PC-9 (cell line): ENCODE results near the gene EIF4A3. TPM values are rescaled to one million over a fixed set of nuclear protein-coding genes. Genes with fewer than 3 reads are reported as not detected.

Experiments used
- BruUV-seq: library from RNA; stranded (reverse); fragments of 400-500 nt; replicated peaks from 2 replicates; lab custom pipeline; 2021; lab: Mats Ljungman, UMichigan
- CTCF ChIA-PET: fragments of 300-600 bp; sonication (Branson Sonifier 250); formaldehyde crosslinking; loops from one replicate; lab custom pipeline; 2022; ENCODE audit warnings: antibody characterized with exemption; lab: Charles Lee
- POLR2A ChIA-PET: fragments of 300-600 bp; sonication (Branson Sonifier 250); formaldehyde crosslinking; loops from one replicate; lab custom pipeline; 2022; ENCODE audit warnings: antibody characterized with exemption; ENCODE audit not compliant: unreplicated experiment; lab: Charles Lee
- DNase-seq, 2 experiments: peaks; one replicate each; pipeline versions ENCODE4 v3.0.0 to v3.0.0-alpha.2; 2015 to 2022; ENCODE audit warnings: mixed read lengths in 1 of 2
- H2AFZ ChIP-seq: fragments of 200-600 bp; sonication (generic); 2 replicates; pipeline ENCODE4 v1.8.1; 2017; ENCODE audit warnings: antibody characterized with exemption
- H3F3A ChIP-seq: fragments of 200-600 bp; sonication (generic); 2 replicates; pipeline ENCODE4 v1.8.1; 2017; ENCODE audit warnings: antibody characterized with exemption, mild to moderate bottlenecking, low read depth; ENCODE audit not compliant: insufficient read depth
- H3K27ac ChIP-seq: fragments of 200-600 bp; sonication (generic); 2 replicates; pipeline ENCODE4 v1.6.1; 2016; ENCODE audit warnings: mixed run types
- H3K27me3 ChIP-seq: fragments of 200-600 bp; sonication (generic); 2 replicates; pipeline ENCODE4 v1.6.1; 2016; ENCODE audit warnings: low read depth, mixed run types; ENCODE audit not compliant: insufficient read depth
- H3K36me3 ChIP-seq: fragments of 200-600 bp; sonication (generic); 2 replicates; pipeline ENCODE4 v1.6.1; 2016; ENCODE audit warnings: low read depth, mixed run types
- H3K4me1 ChIP-seq: fragments of 200-600 bp; sonication (generic); replicated peaks from 2 replicates; pipeline ENCODE4 v1.6.1; 2016; ENCODE audit warnings: mixed run types; ENCODE audit not compliant: insufficient read depth
- H3K4me2 ChIP-seq: fragments of 200-600 bp; sonication (generic); 2 replicates; pipeline ENCODE4 v1.6.1; 2017; ENCODE audit warnings: mixed run types
- H3K4me3 ChIP-seq: fragments of 200-600 bp; sonication (generic); 2 replicates; pipeline ENCODE4 v1.6.1; 2016; ENCODE audit warnings: mixed run types
- H3K79me2 ChIP-seq: fragments of 200-600 bp; sonication (generic); 2 replicates; pipeline ENCODE4 v1.6.1; 2017; ENCODE audit warnings: low read depth, mixed run types
- H3K9me2 ChIP-seq: fragments of 200-600 bp; sonication (generic); 2 replicates; pipeline ENCODE4 v1.8.1; 2017; ENCODE audit warnings: mild to moderate bottlenecking; ENCODE audit not compliant: insufficient read depth
- H3K9me3 ChIP-seq: fragments of 200-600 bp; sonication (generic); 2 replicates; pipeline ENCODE4 v1.8.1; 2016; ENCODE audit warnings: low read depth; ENCODE audit not compliant: insufficient read depth
- H4K20me1 ChIP-seq: fragments of 200-600 bp; sonication (generic); 2 replicates; pipeline ENCODE4 v1.8.1; 2017; ENCODE audit not compliant: insufficient read depth
- EZH2 ChIP-seq: fragments of 200-600 bp; sonication (generic); IDR thresholded peaks from 2 replicates; pipeline ENCODE4 v1.8.0; 2017; ENCODE audit warnings: antibody characterized with exemption, low read depth
- intact Hi-C: fragments of 100-400 bp; cut with micrococcal nuclease; formaldehyde crosslinking; loops from one replicate; pipeline ENCODE4 v1.10.0; 2022; ENCODE audit not compliant: unreplicated experiment
- total RNA-seq: library from RNA; stranded (reverse); gene quantifications from 2 replicates; pipeline ENCODE4 v1.2.3, GENCODE V29; 2021
- TF ChIP-seq, protein P1 (sequence below): fragments of 200-600 bp; sonication (generic); conservative IDR thresholded peaks from 2 replicates; pipeline ENCODE4 v1.6.1; 2017; ENCODE audit warnings: mixed run types, antibody characterized with exemption, mild to moderate bottlenecking, moderate library complexity

Gene EIF4A3
- total RNA-seq, 1 experiment from 2014 or later, result 114 TPM

DNA sequence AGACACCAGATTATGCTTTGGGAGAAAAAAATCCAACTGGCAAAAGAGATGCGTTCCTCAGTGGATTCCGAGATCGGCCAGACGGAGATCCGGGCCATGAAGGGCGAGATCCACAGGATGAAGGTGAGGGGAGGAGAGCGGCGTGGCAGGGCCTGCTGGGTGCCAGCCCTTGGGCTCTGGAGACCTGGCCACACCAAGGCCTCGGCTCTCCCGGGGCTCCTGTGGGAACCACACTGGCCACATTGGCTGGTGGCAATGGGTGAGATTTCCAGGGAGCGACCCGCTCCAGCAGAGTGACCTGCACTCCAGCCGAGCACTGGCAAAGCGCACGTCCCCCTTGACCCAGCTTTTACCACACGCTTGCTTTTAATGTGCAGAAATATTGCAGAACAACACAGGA, 57.2 kb downstream of the EIF4A3 start:
- H3K27me3 ChIP-seq, result peaks cover 17% of the 10 kb centered on the region; the same call in 1 of the 2 replicates
- no peaks in the 10 kb centered on the region for H3K9me2 ChIP-seq
- no peak for TF ChIP-seq EZH2
- TF ChIP-seq, protein P1, sequence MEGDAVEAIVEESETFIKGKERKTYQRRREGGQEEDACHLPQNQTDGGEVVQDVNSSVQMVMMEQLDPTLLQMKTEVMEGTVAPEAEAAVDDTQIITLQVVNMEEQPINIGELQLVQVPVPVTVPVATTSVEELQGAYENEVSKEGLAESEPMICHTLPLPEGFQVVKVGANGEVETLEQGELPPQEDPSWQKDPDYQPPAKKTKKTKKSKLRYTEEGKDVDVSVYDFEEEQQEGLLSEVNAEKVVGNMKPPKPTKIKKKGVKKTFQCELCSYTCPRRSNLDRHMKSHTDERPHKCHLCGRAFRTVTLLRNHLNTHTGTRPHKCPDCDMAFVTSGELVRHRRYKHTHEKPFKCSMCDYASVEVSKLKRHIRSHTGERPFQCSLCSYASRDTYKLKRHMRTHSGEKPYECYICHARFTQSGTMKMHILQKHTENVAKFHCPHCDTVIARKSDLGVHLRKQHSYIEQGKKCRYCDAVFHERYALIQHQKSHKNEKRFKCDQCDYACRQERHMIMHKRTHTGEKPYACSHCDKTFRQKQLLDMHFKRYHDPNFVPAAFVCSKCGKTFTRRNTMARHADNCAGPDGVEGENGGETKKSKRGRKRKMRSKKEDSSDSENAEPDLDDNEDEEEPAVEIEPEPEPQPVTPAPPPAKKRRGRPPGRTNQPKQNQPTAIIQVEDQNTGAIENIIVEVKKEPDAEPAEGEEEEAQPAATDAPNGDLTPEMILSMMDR, result no peak
- H3K4me3 ChIP-seq, result no peak overlapping the region
- POLR2A ChIA-PET, result no interaction called here
- CTCF ChIA-PET, result no interaction called here
- intact Hi-C loops, result no loop called here
- H2AFZ ChIP-seq, result no peak overlapping the region
- no peaks in the 10 kb centered on the region for H3K36me3 ChIP-seq
- H3K27ac ChIP-seq, result no peak overlapping the region
- no peaks in the 10 kb centered on the region for H4K20me1 ChIP-seq
- no peak overlapping the region for H3K4me2 ChIP-seq
- no peaks in the 10 kb centered on the region for H3K9me3 ChIP-seq
- H3F3A ChIP-seq, result no peaks in the 10 kb centered on the region
- H3K4me1 ChIP-seq, result no peaks in the 10 kb centered on the region
- DNase-seq, result no peak
- H3K79me2 ChIP-seq, result no peaks in the 10 kb centered on the region
- BruUV-seq, result no TSS peak

DNA sequence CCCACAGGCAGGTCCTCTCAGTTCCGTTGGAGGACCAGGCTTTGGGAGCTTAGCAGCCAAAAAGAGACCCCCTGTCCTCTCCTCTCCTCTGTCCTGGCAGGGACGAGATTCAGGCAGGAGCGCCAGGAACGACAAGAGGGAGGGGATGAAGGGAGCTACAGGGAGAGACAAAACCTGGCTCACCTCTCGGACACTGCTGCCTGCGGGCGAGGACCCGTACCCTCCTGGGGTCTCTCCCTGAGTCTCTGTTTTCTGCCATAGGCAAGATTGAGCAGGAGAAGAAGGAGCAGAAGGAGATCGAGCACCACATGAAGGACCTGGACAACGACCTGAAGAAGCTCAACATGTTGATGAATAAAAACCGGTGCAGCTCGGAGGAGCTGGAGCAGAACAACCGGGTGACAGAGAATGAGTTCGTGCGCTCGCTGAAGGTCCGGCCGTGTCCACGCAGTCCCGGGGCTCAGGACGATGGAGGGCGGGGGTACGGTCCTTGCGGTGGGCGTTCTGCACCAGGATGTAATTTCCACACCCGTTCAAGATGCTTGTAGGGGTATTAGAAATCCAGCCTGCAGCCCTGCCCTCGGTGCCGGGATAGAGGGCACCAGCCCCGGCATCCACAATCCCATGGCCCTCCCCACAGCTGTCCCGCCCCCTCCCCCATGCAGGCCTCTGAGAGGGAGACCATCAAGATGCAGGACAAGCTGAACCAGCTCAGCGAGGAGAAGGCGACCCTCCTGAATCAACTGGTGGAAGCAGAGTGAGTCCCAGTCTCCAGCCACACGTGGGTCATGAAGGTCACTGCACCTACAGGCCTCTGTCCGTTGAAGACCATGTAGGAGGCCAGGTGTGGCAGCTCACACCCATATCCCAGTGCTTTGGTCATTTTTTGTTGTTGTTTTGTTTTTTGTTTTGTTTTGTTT, 59.3 kb downstream of the EIF4A3 start:
- H2AFZ ChIP-seq, result no peak overlapping the region
- H3K4me2 ChIP-seq, result no peak overlapping the region
- no peak for TF ChIP-seq EZH2
- TF ChIP-seq, protein P1, result no peak
- DNase-seq, result no peak
- H3K4me3 ChIP-seq, result no peak overlapping the region
- H3K79me2 ChIP-seq, result no peaks in the 10 kb centered on the region
- no peaks in the 10 kb centered on the region for H3F3A ChIP-seq
- POLR2A ChIA-PET, result interaction anchor here (0.6 to 0.7 kb wide), 2 partner anchors 427 to 950 kb away, joined by 4 to 9 read pairs; no protein-coding TSS in a partner anchor
- peaks cover 17% of the 10 kb centered on the region; the same call in 1 of the 2 replicates for H3K27me3 ChIP-seq
- CTCF ChIA-PET, result no interaction called here
- no peaks in the 10 kb centered on the region for H3K9me2 ChIP-seq
- no peaks in the 10 kb centered on the region for H4K20me1 ChIP-seq
- no peaks in the 10 kb centered on the region for H3K4me1 ChIP-seq
- no TSS peak for BruUV-seq
- no peaks in the 10 kb centered on the region for H3K36me3 ChIP-seq
- intact Hi-C loops, result no loop called here
- H3K27ac ChIP-seq, result no peak overlapping the region
- no peaks in the 10 kb centered on the region for H3K9me3 ChIP-seq

DNA sequence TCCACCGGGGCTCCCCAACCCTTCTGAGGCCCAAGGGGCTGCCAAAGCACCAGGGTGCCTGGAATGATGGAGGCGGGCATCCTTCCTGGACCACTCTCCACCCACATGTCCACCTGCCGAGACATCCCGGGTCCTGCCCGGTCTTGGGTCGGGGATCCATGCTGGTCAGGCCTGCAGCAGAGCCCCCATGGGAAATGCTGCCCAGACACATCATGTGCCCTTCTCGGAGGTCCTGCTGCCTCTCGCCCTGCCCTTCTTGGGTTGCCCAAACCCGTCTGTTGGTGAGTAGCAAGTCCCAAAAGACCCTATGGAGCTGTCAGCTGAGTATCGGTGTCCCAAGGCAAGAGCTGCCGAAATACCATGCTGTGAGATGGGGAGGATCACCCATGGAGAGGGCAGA, 60.3 kb downstream of the EIF4A3 start:
- no peak overlapping the region for H3K4me3 ChIP-seq
- intact Hi-C loops, result no loop called here
- H3K4me2 ChIP-seq, result no peak overlapping the region
- no peaks in the 10 kb centered on the region for H3K9me2 ChIP-seq
- no TSS peak for BruUV-seq
- no peak overlapping the region for H2AFZ ChIP-seq
- H3F3A ChIP-seq, result no peaks in the 10 kb centered on the region
- H4K20me1 ChIP-seq, result no peaks in the 10 kb centered on the region
- peaks cover 17% of the 10 kb centered on the region; the same call in 1 of the 2 replicates for H3K27me3 ChIP-seq
- POLR2A ChIA-PET, result interaction anchor here (0.6 kb wide), 1 partner anchor 428 kb away, joined by 4 read pairs; no protein-coding TSS in a partner anchor
- H3K36me3 ChIP-seq, result no peaks in the 10 kb centered on the region
- no peak for DNase-seq
- H3K9me3 ChIP-seq, result no peaks in the 10 kb centered on the region
- TF ChIP-seq EZH2, result no peak
- TF ChIP-seq, protein P1, result no peak
- CTCF ChIA-PET, result no interaction called here
- H3K79me2 ChIP-seq, result no peaks in the 10 kb centered on the region
- no peaks in the 10 kb centered on the region for H3K4me1 ChIP-seq
- H3K27ac ChIP-seq, result no peak overlapping the region
